Natural killer cell (primary cell): ENCODE results near the gene SLC17A2. TPM values are rescaled to one million over a fixed set of nuclear protein-coding genes. Genes with fewer than 3 reads are reported as not detected.

ENCODE experiments used
- ATAC-seq, 3 donors: fragments of 150-1000 bp in 2 of 3; fragments of 200-7000 bp in 1 of 3; cut with Tn5 transposase; 1 replicate in 1 of 3; 2 replicates in 2 of 3; pipeline ENCODE4 v1.10.0; 2021; ENCODE audit warnings: mild to moderate bottlenecking in 2 of 3, moderate library complexity in 2 of 3
- DNase-seq, 2 donors: peaks; one replicate each; pipeline versions ENCODE4 v3.0.0 to v3.0.0-alpha.2; 2013 to 2021; ENCODE audit warnings: mixed read lengths in 1 of 2
- H3K27ac ChIP-seq: one replicate; pipeline ENCODE4 v1.5.1; 2013; ENCODE audit warnings: mild to moderate bottlenecking, low read length
- H3K27me3 ChIP-seq: one replicate; pipeline ENCODE4 v1.6.1; 2013; ENCODE audit warnings: low read length; ENCODE audit not compliant: control insufficient read depth, insufficient read depth
- H3K36me3 ChIP-seq: one replicate; pipeline ENCODE4 v1.6.1; 2013; ENCODE audit warnings: low read length; ENCODE audit not compliant: control insufficient read depth, insufficient read depth
- H3K4me1 ChIP-seq: one replicate; pipeline ENCODE4 v1.6.1; 2013; ENCODE audit warnings: low read length; ENCODE audit not compliant: control insufficient read depth, insufficient read depth
- H3K4me3 ChIP-seq: one replicate; pipeline ENCODE4 v1.5.1; 2013; ENCODE audit warnings: low read length
- H3K9me3 ChIP-seq: one replicate; pipeline ENCODE4 v1.6.1; 2013; ENCODE audit warnings: low read length; ENCODE audit not compliant: control insufficient read depth, insufficient read depth
- H3K27ac Mint-ChIP-seq, 2 donors: one replicate each; pipeline ENCODE4 v1.8.0; 2022; ENCODE audit warnings: mild to moderate bottlenecking in 2 of 2, mixed read lengths in 2 of 2, moderate library complexity in 1 of 2
- H3K27me3 Mint-ChIP-seq, 2 donors: one replicate each; pipeline ENCODE4 v1.8.0; 2022; ENCODE audit warnings: low read depth in 2 of 2, mixed read lengths in 2 of 2
- H3K36me3 Mint-ChIP-seq: one replicate; pipeline ENCODE4 v1.8.0; 2022; ENCODE audit warnings: mixed read lengths
- H3K4me1 Mint-ChIP-seq, 2 donors: one replicate each; pipeline ENCODE4 v1.8.0; 2022; ENCODE audit warnings: mixed read lengths in 2 of 2
- H3K4me3 Mint-ChIP-seq: one replicate; pipeline ENCODE4 v1.8.0; 2022; ENCODE audit warnings: mild to moderate bottlenecking, moderate library complexity, mixed read lengths
- H3K9me3 Mint-ChIP-seq, 2 donors: one replicate each; pipeline ENCODE4 v1.8.0; 2022; ENCODE audit warnings: mixed read lengths in 2 of 2
- WGBS: methylation state at CpG from one replicate; pipeline ENCODE4 v1.1.7; 2013; ENCODE audit warnings: missing lambda C conversion rate; ENCODE audit not compliant: insufficient coverage; 5-methylcytosine and 5-hydroxymethylcytosine counted together
- intact Hi-C: fragments of 100-400 bp; cut with micrococcal nuclease; formaldehyde crosslinking; loops from one replicate; pipeline ENCODE4 v1.14.2; 2022
- total RNA-seq, 4 donors: library from RNA; stranded (reverse); fragments of 120-200 nt in 1 of 4; gene quantifications; one replicate each; pipeline versions ENCODE4 v1.2.3 to v1.2.4, GENCODE V29; 2013 to 2022
- TF ChIP-seq, protein P1 (sequence below): fragments of 200-600 bp; IDR thresholded peaks from one replicate; pipeline ENCODE4 v1.8.0; 2022; ENCODE audit warnings: antibody characterized with exemption

The SLC17A2 gene
- total RNA-seq, 3 donors from 2014 or later (not counting 1 experiment from before 2014, with no cell fraction given): not detected

DNA sequence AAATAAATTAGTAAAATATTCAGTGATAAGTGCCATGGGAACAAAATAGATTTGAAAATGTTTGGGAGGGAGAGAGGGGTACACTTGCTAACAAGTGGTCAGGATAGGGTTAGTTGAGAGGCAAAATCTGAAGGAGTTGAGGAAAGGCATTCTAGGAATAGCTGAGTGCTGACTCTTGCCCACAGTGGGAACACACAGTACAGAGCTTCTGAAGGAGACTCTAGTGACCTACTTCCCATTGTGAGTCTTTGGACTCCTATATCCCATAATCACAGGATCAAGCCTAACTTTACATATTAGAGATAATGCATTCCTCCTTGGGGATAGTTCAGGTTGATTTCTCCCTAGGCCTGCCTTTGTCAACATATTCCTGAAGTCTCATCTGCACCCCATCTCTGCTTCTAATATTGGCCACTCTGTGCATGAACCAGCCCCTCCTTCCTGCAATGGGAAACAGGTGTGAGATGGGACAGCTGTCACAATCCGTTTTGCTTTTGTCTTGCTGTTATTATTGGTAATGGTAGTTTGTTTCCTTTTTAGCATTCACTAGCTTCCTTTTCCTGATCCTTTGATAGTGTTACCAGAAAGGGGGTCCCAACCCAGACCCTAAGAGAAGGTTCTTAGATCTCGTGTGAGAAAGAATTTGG lies 29.5 kb upstream of the SLC17A2 start:
- H3K4me3 ChIP-seq: no peak overlapping the region
- ATAC-seq: no peak
- Mint-ChIP-seq H3K27me3 (peaks cover 0 to 3% of the 10 kb centered on the region in 2 donors), H3K9me3 (peaks cover 0 to 2% of the 10 kb centered on the region in 2 donors), H3K27ac (peak overlapping the region; percentile 96 to 99), H3K4me3 (no peak overlapping the region), H3K36me3 (no peaks in the 10 kb centered on the region), H3K4me1 (peaks cover 52 to 55% of the 10 kb centered on the region in 2 donors)
- H3K9me3 ChIP-seq: no peaks in the 10 kb centered on the region
- H3K27me3 ChIP-seq: no peaks in the 10 kb centered on the region
- intact Hi-C loops: no loop called here
- TF ChIP-seq, protein P1, sequence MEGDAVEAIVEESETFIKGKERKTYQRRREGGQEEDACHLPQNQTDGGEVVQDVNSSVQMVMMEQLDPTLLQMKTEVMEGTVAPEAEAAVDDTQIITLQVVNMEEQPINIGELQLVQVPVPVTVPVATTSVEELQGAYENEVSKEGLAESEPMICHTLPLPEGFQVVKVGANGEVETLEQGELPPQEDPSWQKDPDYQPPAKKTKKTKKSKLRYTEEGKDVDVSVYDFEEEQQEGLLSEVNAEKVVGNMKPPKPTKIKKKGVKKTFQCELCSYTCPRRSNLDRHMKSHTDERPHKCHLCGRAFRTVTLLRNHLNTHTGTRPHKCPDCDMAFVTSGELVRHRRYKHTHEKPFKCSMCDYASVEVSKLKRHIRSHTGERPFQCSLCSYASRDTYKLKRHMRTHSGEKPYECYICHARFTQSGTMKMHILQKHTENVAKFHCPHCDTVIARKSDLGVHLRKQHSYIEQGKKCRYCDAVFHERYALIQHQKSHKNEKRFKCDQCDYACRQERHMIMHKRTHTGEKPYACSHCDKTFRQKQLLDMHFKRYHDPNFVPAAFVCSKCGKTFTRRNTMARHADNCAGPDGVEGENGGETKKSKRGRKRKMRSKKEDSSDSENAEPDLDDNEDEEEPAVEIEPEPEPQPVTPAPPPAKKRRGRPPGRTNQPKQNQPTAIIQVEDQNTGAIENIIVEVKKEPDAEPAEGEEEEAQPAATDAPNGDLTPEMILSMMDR: no peak
- peaks cover 30% of the 10 kb centered on the region for H3K4me1 ChIP-seq
- H3K27ac ChIP-seq: no peak overlapping the region
- 73% methylated on average over 1 of the region's 2 CpGs for WGBS
- H3K36me3 ChIP-seq: peaks cover 5% of the 10 kb centered on the region
- no peak for DNase-seq

DNA sequence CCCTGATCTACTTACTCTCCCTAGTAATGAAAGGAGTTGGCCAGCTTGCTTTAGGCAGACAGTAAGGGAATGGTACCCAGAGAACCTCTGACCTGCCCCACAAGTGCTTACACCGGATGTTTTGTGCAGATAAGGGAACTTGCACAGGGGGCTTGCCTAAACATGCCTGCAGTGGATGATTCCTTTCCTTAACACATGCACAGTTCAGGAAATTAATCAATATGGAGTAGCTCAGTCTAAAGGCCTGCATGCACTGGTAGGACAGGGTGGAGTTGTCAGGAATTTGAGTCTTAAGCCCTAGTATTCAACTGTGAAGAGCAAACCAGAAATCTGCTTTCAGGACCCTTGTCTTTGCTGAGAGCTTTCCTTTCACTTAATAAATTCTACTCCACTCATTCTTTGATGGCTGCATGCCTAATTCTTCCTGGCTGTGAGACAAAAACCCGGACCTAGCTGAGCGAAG lies 28.2 kb upstream of the SLC17A2 start:
- ATAC-seq: no peak
- peaks cover 0 to 2% of the 10 kb centered on the region in 2 donors for H3K9me3 Mint-ChIP-seq
- 87% methylated on average over 3 of the region's 3 CpGs for WGBS

DNA sequence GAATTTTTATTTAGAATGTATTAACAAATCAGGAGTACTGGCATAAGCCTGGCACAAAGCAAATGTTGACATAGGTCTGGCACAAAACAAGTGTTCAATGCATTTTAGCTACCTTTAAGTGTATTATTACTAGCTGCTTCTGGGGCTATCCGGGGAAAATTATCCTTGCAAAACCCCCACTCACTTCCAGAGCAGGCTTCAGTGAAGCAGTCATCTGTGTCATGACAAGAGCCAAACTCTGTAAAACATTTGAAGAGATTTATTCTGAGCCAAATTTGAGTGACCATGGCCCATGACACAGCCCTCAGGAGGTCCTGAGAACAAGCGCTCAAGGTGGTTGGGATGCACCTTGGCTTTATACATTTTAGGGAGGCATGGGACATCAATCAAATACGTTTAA lies 25.7 kb upstream of the SLC17A2 start:
- Histone ChIP-seq H3K4me1 (peaks cover 6% of the 10 kb centered on the region), H3K36me3 (no peaks in the 10 kb centered on the region), H3K4me3 (no peak overlapping the region), H3K27me3 (no peaks in the 10 kb centered on the region), H3K27ac (no peak overlapping the region), H3K9me3 (no peaks in the 10 kb centered on the region)
- no peak for ATAC-seq
- TF ChIP-seq, protein P1: no peak
- intact Hi-C loops: no loop called here
- Mint-ChIP-seq H3K9me3 (peaks cover 0 to 2% of the 10 kb centered on the region in 2 donors), H3K4me3 (no peak overlapping the region), H3K27ac (no peak overlapping the region), H3K4me1 (peaks cover 17 to 20% of the 10 kb centered on the region in 2 donors), H3K36me3 (no peaks in the 10 kb centered on the region), H3K27me3 (peaks cover 7 to 11% of the 10 kb centered on the region in 2 donors)
- WGBS: 85% methylated on average over 3 of the region's 3 CpGs
- no peak for DNase-seq

More for the DNA sequence above, 28.2 kb upstream of the SLC17A2 start:
- Histone ChIP-seq H3K27ac (no peak overlapping the region), H3K27me3 (no peaks in the 10 kb centered on the region), H3K36me3 (no peaks in the 10 kb centered on the region), H3K4me1 (peaks cover 22% of the 10 kb centered on the region), H3K9me3 (no peaks in the 10 kb centered on the region), H3K4me3 (no peak overlapping the region)
- intact Hi-C loops: no loop called here
- no peak for DNase-seq
- TF ChIP-seq, protein P1: no peak
- Mint-ChIP-seq H3K36me3 (no peaks in the 10 kb centered on the region), H3K27me3 (peaks cover 0 to 4% of the 10 kb centered on the region in 2 donors), H3K27ac (peak overlapping the region; percentile 9 to 79), H3K4me3 (peak overlapping the region; percentile 45), H3K4me1 (peaks cover 40 to 42% of the 10 kb centered on the region in 2 donors)
